SK-N-MC (cell line): ENCODE measurements around the gene HINT3.
"Not testable (repeated sequence)": the region's sequence is repeated elsewhere in the genome, so short reads cannot be mapped to it uniquely, and the experiment has no call there.

Source experiments
- DNase-seq: peaks from one replicate; pipeline ENCODE4 v3.0.0-alpha.2; 2011; ENCODE audit warnings: low read depth, low spot score
- H3K27ac ChIP-seq: fragments of 200-600 bp; sonication (generic); 2 replicates; pipeline ENCODE4 v1.5.1; 2016; ENCODE audit warnings: mixed run types
- H3K36me3 ChIP-seq: fragments of 200-600 bp; sonication (generic); 2 replicates; pipeline ENCODE4 v1.6.1; 2017; ENCODE audit warnings: antibody characterized with exemption, low read length, mixed read lengths; ENCODE audit not compliant: insufficient read depth
- H3K4me3 ChIP-seq: fragments of 200-600 bp; sonication (generic); 2 replicates; pipeline ENCODE4 v1.5.1; 2016
- H3K9ac ChIP-seq: fragments of 200-600 bp; sonication (generic); 2 replicates; pipeline ENCODE4 v1.8.0; 2017; ENCODE audit warnings: mixed run types, mixed read lengths; ENCODE audit not compliant: insufficient read length
- H3K9me3 ChIP-seq: fragments of 200-600 bp; sonication (generic); 2 replicates; pipeline ENCODE4 v1.6.1; 2017; ENCODE audit warnings: low read depth, mild to moderate bottlenecking, antibody characterized with exemption, low read length, moderate library complexity, mixed read lengths
- EZH2 ChIP-seq: fragments of 200-600 bp; sonication (generic); IDR thresholded peaks from one replicate; pipeline ENCODE4 v1.6.1; 2017; ENCODE audit warnings: antibody characterized with exemption
- FOXP2 ChIP-seq: optimal IDR thresholded peaks from 2 replicates; pipeline ENCODE3; 2011; ENCODE audit warnings: mild to moderate bottlenecking, moderate library complexity; ENCODE audit not compliant: insufficient read depth; ENCODE audit errors: extremely low read length, control extremely low read depth
- POLR2AphosphoS5 ChIP-seq: IDR thresholded peaks from 2 replicates; pipeline ENCODE4 v1.6.1; 2012; ENCODE audit warnings: mild to moderate bottlenecking, low read depth, low read length, borderline replicate concordance

Gene HINT3

DNA sequence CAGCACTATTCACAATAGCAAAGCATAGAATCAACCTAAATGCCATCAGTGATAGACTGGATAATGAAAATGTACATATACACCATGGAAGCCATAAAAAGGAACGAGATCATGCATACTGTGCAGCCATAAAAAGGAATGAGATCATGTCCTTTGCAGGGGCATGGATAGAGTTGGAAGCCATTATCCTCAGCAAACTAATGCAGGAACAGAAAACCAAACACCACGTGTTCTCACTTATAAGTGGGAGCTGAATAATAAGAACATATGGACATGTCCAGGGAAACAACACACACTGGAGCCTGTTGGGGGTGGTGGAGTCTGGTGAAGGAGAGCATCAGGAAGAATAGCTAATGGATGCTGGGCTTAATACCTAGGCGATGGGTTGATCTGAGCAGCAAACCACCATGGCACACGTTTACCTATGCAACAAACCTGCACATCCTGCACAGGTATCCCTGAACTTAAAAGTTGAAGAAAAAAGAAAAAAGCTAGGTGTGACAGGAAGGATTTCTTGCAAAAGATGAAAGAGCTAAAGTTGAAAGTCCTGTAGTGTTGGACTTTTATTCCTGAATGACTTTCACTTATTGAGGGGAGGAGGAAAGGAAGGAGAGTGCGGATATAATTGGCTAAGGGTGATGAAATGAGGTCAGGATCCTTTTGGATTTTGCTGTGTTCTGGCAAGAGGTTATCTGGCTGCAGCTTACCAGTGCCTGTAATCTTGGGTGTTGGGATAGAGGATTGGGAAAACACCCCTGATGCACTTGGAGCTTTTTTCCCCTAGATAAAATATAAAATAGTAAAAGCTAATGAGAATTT lies 38.3 kb downstream of the HINT3 start:
- no peaks in the 10 kb centered on the region for H3K9me3 ChIP-seq
- H3K27ac ChIP-seq: no peak overlapping the region
- H3K9ac ChIP-seq: no peak overlapping the region
- TF ChIP-seq FOXP2 (no peak), POLR2AphosphoS5 (no peak), EZH2 (no peak)
- DNase-seq: no peak
- H3K4me3 ChIP-seq: no peak overlapping the region
- peaks cover 31% of the 10 kb centered on the region for H3K36me3 ChIP-seq

DNA sequence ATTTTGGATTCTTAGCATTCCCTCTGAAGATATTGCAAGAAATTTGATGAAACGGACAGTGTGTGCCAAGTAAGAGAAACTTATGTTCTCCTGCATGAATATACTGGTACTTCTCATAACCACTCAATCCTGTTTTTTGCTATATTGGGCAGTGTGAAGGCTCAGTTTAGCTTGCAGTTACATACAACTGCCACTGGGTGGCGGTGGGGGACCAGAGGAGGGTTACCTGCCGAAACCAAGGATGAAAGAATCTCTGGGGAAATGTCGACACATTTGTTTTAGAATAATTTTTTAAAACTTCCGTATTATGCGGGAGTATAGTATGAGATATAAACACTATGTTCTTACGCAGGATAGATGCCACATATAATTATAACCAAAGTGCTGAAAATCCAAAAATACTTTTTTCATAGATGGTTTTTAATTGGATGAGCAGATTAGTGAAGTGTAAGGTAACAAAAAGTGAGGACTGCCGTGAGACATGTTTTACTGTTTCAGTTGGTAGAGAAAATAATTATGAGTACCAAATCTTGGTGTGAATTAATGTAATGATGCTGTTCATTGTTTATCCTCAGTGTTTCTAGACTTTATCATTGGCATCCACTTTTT lies 39.5 kb downstream of the HINT3 start:
- no peak for DNase-seq
- Histone ChIP-seq H3K9ac (no peak overlapping the region), H3K27ac (no peak overlapping the region)

DNA sequence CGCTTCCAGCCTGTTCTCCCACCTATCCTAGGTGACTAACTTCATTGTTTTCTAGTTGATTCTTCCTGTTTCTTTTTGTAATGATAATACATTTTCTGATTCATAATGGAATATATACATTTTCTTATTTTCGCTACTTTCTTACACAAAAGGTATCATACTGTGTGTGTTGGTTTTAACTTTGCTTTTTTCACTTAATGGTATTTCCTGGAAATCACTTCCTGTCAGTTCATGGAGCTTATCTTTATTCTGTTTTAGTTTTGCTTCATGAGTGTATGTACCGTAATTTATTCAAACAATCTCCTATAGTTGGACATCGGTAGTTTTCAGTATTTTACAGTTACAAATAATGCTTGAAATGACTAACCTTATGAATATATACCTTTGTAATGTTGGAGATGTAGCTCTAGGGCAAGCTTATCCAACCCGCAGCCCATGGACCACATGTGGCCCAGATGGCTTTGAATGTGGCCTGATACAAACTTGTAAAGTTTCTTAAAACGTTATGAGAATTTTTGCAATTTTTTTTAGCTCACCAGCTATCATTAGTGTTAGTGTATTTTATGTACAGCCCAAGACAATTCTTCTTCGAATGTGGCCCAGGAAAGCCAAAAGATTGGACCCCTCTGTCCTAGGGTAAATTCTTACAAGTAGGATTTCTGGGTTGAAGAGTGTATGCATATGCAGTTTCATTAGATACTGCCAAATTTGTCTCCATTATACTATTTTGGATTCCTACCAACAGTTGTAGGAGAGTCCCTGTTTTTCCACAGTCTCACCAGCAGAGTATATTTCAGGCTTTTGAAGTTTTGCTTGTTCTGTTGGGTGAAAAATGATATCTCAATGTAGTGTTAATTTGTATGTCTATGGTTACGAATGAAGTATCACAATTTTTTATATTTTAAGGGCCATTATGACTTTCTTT lies 46.4 kb downstream of the HINT3 start:
- DNase-seq: no peak
- TF ChIP-seq POLR2AphosphoS5: no peak
- TF ChIP-seq FOXP2: no peak
- no peak for TF ChIP-seq EZH2
- Histone ChIP-seq H3K9ac (no peak overlapping the region), H3K4me3 (no peak overlapping the region), H3K9me3 (no peaks in the 10 kb centered on the region), H3K27ac (no peak overlapping the region), H3K36me3 (peaks cover 57% of the 10 kb centered on the region)

More for the DNA sequence above, 39.5 kb downstream of the HINT3 start:
- no peak for TF ChIP-seq FOXP2
- TF ChIP-seq EZH2: no peak
- Histone ChIP-seq H3K4me3 (no peak overlapping the region), H3K36me3 (peaks cover 35% of the 10 kb centered on the region), H3K9me3 (no peaks in the 10 kb centered on the region)

DNA sequence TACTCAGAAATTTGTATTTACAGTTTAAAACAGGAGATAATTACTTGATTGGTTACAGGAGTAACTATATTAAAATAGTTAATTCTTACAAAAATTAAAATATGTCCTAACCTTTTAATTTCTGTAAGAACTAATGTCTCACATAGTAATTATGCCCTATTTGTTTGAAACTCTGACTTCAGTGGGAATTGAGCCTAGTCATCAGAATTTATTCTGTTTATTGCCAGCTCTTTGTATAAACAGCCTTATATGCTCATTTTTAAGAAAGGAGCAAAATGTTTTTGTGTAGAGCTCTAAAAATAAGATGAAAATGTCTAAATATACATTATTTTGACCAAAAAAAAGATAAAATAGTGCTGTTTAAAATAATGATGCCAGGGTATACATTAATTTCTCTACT lies 51.2 kb downstream of the HINT3 start:
- no peak for TF ChIP-seq POLR2AphosphoS5
- Histone ChIP-seq H3K9me3 (no peaks in the 10 kb centered on the region), H3K36me3 (peaks cover 58% of the 10 kb centered on the region), H3K27ac (no peak overlapping the region), H3K9ac (no peak overlapping the region), H3K4me3 (no peak overlapping the region)
- DNase-seq: no peak

DNA sequence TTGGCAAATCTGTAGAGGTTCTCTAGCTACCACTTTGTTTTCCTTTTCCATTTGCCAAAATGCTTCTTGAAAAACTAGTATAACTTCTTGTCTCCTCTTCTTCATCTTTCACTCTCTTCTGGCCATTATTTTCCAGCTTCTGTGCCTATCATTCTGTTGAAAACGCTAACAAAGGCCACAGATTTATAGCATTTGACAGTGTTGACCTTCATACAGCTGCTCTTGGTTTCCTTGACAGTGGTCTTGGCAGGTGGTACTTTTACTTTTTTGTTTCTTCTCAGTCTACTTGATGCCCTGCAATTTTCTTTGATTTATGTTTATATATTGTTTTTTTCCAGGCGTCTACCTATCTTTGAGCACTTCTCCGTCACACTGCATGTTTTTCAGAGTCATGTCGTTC lies 53.5 kb downstream of the HINT3 start:
- DNase-seq: no peak
- no peaks in the 10 kb centered on the region for H3K9me3 ChIP-seq

DNA sequence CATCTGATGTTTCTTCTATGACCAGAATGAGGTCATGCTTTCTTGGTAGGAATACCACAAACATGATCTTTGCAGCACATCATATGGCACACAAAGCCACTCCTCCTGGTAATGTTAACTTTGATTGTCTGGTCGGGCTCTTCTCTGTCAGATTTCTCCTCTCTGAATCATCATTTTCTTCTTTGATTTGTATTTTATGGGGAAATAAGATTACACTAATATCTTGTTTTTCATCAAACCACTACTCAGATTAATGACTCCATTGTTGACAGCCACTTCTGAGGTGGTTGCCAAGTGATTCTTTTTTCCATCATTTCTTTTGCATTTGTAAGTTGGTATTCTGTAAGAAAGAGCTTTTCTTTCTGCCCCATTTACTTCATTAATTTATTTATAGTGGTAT lies 59.3 kb downstream of the HINT3 start:
- H3K36me3 ChIP-seq: peaks cover 85% of the 10 kb centered on the region
- no peaks in the 10 kb centered on the region for H3K9me3 ChIP-seq
- DNase-seq: no peak
- H3K4me3 ChIP-seq: no peak overlapping the region
- no peak overlapping the region for H3K9ac ChIP-seq
- peak overlapping the region; percentile 64 for H3K27ac ChIP-seq
- TF ChIP-seq POLR2AphosphoS5: no peak
- TF ChIP-seq EZH2: no peak
- TF ChIP-seq FOXP2: no peak

More for the DNA sequence above, 53.5 kb downstream of the HINT3 start:
- Histone ChIP-seq H3K4me3 (no peak overlapping the region), H3K9ac (no peak overlapping the region), H3K27ac (no peak overlapping the region), H3K36me3 (peaks cover 60% of the 10 kb centered on the region)
- TF ChIP-seq FOXP2 (no peak), POLR2AphosphoS5 (no peak), EZH2 (no peak)

DNA sequence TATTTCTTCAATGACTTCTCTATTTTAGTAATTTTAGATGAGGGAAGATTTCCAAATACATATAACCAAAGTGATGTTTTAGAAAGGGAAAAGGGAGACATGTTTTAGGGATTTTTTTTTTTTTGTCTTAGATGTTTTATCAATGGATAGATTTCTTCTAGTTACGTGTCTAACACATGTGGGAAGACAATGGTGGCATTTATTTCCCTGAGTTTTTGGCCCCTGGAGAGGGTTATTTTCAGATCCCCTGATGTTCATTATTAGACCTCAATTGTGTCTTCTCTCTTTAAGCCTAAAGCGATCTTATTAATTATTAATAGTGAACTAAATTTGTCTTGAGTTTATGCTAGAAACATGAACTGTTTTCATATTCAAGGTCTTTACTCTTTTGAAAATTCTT lies 60.0 kb downstream of the HINT3 start:
- no peak overlapping the region for H3K4me3 ChIP-seq
- H3K9ac ChIP-seq: no peak overlapping the region
- no peaks in the 10 kb centered on the region for H3K9me3 ChIP-seq
- TF ChIP-seq POLR2AphosphoS5 (no peak), EZH2 (no peak), FOXP2 (no peak)
- peaks cover 86% of the 10 kb centered on the region for H3K36me3 ChIP-seq
- H3K27ac ChIP-seq: peak overlapping the region; percentile 64; the same call in 1 of the 2 replicates
- no peak for DNase-seq

DNA sequence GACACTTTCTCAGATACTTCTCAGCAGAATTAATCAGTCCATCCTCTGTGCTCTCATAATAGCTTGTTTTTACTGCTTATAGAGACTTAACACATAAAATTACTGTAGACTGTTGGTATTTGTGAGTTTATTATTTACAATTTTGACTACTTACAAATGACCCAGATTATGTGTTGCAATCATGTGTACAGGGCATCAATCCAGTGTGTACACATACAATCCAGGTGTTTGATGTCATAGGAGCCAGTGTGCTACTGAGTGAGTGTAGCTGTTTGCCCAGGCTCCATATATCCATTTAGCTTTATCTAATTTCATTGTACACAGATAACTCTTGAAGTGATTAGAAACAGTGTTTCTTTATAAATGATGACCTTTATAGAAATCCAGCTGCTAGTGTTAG lies 61.1 kb downstream of the HINT3 start:
- H3K36me3 ChIP-seq: peaks cover 85% of the 10 kb centered on the region
- no peak for TF ChIP-seq EZH2
- TF ChIP-seq FOXP2: no peak
- no peak for TF ChIP-seq POLR2AphosphoS5

DNA sequence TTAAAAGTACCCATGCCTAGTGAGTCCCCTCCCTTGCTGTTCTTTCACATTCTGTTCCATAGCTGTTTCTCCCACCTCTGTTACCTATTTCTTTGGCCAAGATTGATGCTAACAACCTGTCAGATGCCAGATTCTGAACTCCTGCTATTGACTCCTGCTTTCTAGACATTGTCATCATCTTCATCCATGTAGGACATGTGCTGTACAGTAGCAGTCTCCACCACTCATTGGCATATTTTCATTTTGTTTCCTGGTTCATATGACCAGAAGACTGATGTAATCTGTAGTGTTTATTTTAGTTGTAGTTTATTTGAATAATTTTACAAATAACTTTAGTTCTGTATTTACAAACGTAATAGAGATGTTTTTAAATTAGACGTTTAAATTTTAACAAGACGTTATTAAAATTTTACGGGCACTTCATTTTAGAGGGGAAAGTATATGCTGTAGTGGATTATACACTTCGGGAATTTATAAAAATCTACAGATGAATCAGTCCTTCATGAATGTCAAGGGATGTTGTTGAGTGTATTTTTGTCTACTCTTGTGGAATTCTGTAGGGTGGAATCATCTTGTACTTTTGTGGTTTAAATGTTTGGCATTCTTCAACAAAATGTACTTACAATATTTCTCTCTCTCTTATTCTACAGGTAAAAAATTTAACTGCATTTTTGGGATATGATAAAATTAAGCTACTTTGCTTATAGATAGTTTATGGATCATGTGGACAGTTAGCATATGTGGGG lies 63.9 kb downstream of the HINT3 start:
- Histone ChIP-seq H3K36me3 (peaks cover 79% of the 10 kb centered on the region), H3K9me3 (no peaks in the 10 kb centered on the region), H3K9ac (no peak overlapping the region), H3K4me3 (no peak overlapping the region), H3K27ac (no peak overlapping the region)
- DNase-seq: no peak
- no peak for TF ChIP-seq POLR2AphosphoS5
- no peak for TF ChIP-seq EZH2
- no peak for TF ChIP-seq FOXP2

More for the DNA sequence above, 61.1 kb downstream of the HINT3 start:
- Histone ChIP-seq H3K27ac (no peak overlapping the region), H3K9me3 (no peaks in the 10 kb centered on the region), H3K4me3 (no peak overlapping the region), H3K9ac (no peak overlapping the region)
- DNase-seq: no peak

DNA sequence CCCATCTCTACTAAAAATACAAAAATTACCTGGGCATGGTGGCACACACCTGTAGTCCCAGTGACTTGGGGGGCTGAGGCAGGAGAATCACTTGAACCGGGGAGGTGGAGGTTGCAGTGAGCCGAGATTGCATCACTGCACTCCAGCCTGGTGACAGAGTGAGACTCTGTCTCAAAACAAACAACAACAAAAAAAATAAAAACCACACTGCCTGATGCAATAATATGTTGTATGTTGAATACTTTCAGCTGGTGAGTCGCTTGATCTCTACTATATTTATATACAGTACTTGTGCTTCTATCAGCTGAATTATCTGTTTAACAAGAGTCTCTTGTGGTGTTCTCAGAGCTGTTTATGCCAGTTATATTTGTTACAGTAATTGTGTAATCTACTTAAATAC lies 66.9 kb downstream of the HINT3 start:
- H3K9ac ChIP-seq, H3K4me3 ChIP-seq, H3K9me3 ChIP-seq, DNase-seq: not testable (repeated sequence)
- Histone ChIP-seq H3K36me3 (peaks cover 67% of the 10 kb centered on the region), H3K27ac (peak overlapping the region; percentile 37; the same call in 1 of the 2 replicates)
